Measurements from ENCODE around the gene HYDIN.
"Not testable (repeated sequence)": the region's sequence is repeated elsewhere in the genome, so short reads cannot be mapped to it uniquely, and the experiment has no call there.

HYDIN gene

DNA sequence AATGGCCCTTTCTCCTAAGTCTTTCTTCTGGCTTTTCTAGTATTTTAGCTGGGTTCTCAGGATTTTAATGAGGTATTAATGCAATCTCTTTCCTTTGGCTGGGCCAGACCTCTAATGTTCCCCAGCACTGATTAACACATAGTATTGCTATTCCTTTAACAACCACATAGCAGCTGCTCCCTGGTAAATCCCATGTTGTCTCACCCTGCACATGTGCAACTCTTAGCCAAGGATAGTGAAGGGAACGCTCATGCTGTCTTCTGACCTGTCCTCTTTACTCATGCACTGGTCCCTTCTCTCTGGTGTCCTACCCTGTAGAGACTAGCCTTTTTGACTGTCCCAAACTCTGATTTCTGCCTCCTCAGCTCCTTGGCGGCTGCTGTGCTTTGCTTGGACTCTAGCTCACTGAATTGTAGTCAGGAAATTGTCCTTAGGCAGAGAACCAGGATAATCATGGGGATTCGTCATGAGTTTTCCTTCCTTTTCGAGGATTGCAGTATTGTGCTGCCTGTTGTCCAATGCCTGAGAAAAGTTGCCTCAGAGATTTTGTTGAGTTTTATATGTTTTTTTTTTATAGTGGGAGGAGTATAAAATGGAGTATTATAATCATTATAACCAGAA lies 406.9 kb downstream of the HYDIN start:
- DNase-seq (ENCODE audit: low spot score), result not testable (repeated sequence)

DNA sequence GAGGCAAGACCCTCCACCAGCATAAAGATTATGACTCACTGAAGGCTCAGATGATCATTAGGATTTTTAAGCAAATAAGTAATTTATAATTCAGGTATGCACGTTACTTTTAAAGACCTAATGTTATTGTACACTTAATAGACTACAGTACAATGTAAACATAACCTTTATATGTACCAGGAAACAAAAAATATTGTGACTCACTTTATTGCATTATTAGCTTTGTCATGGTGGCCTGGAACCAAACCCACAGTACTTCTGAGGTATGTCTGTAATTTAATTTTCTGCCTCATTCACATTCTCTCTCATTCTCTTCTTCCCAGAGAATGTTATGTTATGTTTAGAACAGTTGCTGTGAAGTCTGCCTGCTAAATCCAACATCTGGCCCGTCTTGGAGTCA lies 407.8 kb downstream of the HYDIN start:
- not testable (repeated sequence) for DNase-seq (ENCODE audit: low spot score)

DNA sequence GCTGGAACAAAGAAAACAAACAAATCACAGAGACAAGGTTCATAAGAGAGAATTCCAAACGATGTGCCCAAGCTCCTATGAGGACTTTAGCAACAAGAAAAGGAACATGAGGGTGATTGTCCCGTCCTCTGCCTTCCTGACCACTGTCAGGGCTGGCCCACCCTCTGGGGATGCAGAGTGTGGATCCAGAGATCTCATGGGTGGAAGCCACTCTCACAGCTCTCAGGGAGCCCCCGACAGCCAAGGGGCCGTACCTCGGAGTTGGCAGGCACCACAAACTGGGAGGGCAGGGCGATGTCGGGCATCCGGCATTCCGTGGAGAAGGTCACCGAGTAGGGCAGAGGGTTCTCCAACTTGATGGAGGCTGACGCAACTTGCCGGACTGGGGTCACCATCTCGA lies 412.4 kb downstream of the HYDIN start:
- not testable (repeated sequence) for DNase-seq (ENCODE audit: low spot score)

DNA sequence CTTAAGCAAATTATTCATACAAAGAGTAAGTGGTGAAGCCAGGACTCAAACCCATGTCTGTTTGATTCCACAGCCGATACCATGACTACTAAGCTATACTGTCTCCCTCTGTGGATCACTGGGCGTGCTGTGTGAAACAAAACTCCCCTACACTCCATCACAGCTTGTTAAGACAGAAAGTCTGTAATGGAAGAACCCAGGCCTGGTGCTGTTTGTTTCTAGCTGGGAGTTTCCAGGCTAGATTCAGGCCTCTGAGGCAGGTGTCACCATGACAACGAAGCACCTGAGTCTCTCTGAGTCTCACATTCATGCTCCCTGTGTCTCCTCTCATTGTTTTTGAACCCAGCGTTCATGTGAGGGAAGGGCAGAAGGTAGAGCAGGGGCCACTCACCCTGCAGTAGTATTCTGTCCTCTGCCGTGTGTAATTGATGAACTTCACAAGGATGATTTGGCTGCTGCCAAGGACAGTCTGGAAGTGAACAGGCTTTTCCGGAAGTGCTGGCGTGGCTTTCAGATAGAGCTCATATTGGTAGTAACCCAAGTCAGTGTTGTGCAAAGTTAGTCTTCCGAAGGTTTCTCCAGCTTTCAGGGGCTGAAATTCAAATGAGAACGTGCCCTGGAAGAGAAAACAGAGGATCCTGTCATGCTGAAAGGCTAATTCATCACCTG lies 421.0 kb downstream of the HYDIN start:
- no peak for DNase-seq (ENCODE audit: low spot score)

DNA sequence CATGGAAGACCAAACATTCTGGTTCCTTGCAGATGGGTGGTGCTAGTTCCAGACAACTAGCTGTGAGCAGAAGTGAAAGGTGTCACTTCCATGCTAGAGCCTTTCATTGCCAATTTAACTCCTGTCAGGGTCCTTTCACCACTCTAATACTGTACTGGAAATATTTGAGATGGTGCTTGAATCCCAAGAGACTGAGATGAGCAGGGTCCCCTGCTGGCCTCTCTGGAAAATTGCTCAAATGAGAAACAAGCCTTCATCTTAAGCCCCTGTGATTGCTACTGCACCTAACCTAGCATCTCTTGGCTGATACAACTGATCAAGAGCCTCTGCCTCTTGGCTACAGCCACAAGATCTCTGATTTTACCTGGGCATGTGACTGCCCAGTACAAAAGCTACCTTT lies 422.2 kb downstream of the HYDIN start:
- DNase-seq (ENCODE audit: low spot score), result no peak

DNA sequence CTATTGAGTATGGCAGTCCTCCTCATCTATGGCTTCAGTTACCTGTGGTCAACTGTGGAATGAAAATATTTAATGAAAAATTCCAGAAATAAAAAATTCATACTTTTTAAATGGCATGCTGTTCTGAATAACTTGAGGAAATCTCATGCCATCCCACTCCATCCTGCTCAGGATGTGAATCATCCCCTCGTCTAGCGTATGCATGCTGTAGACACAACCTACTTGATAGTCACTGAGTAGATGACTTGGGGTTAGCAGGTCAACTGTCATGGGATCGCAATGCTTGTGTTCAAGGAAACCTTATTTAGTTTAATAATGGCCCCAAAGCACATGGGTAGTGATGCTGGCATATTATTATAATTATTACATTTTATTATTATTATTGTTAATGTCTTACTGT lies 424.7 kb downstream of the HYDIN start:
- DNase-seq (ENCODE audit: low spot score), result no peak

DNA sequence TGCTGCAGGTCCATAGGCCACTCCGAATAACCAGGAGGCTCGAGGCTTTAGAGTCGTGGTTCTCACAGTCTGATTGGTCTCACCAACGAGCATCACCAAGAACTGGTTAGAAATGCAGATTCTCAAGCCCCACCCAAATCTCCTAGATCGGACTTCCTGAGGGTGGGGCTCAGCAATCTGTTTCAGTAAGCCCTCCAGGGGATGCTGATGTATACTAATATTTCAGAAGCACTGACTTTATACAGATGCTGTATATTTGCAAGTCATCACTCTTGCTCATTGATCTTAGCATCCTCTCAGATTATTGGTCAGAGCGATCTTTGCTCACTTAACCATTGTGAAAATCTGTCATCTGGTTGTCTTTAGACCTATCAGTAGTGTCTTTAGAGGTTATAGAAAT lies 425.1 kb downstream of the HYDIN start:
- DNase-seq (ENCODE audit: low spot score), result no peak

DNA sequence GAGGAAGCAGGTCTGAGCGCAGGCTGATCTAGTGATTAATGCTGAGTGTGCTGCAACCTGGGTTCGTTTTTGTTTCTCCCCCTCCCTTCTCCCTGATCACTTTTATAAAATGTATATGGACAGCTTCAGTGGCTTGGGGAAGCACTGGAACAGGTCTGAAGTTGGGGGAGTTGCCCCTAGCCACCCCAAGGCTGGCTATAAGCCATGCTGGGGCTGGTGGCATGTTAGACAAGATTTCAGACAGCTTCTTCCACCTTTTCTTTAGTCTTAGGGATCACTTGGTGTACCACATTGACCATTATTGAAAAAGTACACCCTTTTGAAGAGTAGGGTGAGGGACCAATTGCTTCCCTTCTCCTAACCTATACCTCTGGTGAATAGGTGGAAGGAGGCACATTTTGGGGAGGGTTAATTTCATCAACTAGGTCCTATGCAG lies 425.8 kb downstream of the HYDIN start:
- no peak for DNase-seq (ENCODE audit: low spot score)

DNA sequence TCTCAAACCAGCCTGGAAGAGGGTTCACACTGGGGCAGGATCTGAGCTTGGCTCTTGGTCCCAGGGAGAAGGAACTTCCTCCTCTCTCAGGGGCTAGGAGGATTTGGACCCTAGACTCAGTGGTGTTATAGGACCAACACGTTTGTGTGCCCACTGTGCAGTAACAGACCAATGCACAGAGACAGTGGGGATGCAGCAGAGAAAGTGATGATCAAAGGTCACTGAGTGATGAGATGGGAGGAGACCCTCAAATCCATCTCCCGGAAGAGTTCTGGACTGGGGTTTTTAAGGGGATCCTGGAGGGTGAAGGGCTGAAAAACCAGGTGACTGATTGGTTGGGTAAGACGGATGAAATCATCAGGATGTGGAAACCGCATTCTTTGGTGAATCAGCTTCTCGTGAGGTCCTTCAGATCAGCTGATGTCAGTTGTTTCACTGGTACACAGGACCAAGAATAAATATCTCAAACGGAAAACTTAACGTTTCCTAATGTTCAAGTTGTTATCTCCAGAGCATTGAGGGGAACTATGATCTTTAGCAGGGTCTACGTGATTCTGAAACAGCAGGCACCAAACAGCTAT lies 426.3 kb downstream of the HYDIN start:
- no peak for DNase-seq (ENCODE audit: low spot score)

DNA sequence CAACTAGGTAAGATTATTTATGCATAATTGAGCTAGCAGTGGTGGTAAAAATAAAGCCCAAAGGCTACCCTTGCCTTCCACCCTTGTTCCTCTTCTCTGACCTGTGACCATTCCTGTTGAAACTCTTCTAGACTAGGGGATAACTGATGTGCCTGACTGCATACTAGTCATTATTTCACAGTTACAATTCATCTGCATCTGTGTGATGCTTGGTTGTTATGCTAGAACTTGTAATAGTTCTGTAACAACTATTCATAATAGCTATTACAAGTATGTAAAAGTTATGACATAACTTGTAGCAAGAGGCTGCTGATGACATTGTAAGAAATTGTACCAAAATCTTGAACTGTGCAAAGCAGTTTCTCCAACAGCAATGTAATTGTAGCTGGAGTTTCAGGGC lies 427.2 kb downstream of the HYDIN start:
- no peak for DNase-seq (ENCODE audit: low spot score)

DNA sequence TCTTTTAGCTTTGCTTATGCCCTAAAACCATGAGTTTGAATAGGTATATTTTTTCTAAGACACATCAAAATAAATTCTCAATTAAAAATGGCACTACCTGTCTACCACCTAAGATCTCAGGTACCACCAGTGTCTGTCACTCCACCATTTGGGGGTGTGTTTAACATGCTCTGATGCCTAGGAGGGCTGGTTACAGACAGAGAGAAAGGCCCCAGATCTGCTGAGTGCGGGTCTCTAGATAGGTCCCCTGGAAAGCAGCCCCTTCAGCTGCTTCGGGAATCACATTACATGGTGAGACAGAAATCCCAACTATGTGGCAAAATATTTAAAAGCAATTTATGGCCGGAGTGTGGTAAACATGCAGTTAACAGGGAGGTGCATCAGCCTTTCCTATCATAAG lies 428.9 kb downstream of the HYDIN start:
- DNase-seq (ENCODE audit: low spot score), result no peak

DNA sequence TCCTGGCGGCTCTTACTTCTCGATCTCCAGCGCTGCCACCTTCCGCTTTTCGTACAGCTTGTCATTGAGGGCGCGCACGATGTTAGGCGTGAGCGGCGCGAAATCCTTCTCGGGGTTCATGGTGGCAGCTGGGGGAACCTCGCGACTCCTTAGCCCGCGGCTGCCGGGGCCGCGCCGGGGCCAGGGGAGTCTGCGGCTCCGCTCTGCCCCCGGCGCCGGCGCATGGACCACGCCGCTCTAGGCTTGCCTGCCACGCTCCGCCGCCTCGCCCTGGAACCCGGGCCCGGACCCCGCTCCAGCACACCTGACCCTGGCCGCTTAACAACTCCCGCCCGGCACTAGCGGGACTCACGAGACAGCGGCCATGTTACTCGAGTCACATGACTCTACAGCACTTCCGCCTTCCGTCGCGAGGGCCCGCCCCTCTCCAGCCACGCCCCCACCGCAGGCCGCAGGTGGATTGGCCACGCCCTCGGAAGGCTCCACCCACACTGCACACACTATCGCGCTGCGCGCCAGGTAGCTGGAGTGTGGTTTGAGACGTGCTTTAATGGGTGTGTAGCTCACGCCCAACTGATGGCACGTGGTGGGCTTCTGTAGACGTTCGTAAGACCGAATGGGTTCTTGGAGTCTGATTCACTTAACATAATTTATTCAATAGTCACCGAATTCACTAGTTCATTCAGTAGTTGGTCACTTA lies 429.6 kb downstream of the HYDIN start, which contains the start of gene VAC14:
TSS of gene VAC14 (minus strand) at position 378 of the 700 bp plus-strand sequence. CDS start at position 120, 258 bp downstream.
- DNase-seq (ENCODE audit: low spot score), result peak; percentile 96

DNA sequence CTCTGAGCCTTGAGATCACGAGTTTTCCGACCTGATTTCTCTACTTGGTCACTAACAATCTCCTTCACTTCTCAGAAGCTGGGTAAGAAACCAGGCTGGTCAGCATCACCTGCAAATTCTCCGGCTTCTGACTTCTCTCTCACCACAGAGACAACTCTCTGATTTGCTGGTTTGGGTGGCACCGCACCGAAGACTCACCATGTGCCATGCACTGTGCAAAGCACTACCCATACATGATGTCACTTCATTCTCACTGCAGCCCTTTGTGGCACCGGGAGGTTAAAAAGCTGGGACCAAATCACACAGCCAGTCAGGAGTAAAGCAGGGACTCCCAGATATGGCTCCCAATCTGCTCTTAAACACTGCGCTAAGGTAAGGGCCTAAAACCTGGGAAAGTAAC lies 430.2 kb downstream of the HYDIN start:
- DNase-seq (ENCODE audit: low spot score), result peak; percentile 9

DNA sequence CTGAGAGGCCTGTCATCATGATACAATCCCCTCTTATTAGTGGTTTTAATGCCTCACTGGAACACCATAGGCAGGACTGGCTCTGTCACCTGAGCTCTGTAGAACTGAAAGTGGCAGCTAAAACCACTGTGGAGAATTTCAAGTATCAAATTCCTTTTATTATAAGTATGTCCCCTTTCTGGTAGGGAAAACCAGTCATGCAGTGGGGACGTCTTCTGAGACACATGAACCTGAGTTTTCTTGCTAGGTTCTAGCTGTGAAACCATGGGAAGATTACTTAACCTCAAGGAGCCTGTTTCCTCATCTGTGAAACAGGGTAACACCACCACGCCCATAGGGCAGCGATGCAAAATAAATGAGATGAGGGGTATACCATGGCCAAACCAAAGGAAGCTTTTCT lies 434.2 kb downstream of the HYDIN start:
- no peak for DNase-seq (ENCODE audit: low spot score)

DNA sequence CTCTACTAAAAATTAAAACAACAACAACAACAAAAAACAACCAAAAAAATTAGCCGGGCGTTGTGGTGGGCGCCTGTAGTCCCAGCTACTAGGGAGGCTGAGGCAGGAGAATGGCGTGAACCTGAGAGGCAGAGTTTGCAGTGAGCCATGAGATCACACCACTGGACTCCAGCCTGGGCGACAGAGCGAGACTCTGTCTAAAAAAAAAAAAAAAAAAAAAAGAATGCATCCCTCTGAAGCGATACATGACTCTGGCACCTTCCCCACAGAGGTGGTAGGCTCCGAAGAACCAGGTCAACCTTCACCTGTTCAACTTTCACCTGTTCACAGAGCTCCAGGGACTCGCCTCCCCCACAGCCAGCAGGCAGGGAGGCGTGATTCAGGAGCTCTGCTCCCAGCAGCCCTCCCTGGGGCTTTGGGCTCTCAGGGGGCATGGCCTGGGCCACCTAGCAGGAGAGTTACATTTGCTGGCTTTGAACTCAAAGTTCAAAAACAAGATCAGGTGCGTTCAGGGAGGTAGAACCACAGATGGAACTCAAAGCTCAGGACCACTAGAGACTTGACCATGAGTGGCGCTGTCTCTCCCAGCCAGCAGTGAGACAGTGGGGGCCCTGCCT lies 435.1 kb downstream of the HYDIN start:
- no peak for DNase-seq (ENCODE audit: low spot score)

DNA sequence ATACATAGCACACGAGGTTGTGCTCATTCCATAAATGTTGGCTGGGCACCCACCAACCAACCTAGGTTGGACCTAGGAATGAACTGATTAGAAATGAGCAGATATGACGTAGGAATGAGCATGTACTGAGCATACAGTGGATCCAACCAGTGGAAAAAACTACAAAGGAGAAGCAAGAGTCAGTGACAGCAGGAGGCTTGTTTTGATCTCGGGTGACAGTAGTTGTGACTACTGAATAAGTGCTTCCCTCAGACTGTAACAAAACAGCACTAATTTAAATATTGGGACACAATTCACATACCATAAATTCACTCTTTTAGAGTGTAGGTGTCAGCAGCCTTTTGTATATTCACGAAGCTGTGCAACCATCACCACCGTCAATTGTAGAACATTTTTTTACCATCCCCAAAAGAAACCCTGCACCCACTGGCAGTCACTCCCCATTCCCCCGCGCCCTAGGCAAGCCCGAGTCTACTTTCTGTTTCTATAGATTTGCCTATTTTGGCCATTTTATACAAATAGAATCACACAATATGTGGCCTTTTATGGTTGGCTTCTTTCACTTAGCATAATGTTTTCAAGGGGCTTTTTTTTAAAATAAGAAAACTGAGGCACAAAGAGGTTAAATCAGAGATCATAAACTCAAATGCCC lies 436.5 kb downstream of the HYDIN start:
- DNase-seq (ENCODE audit: low spot score), result no peak

DNA sequence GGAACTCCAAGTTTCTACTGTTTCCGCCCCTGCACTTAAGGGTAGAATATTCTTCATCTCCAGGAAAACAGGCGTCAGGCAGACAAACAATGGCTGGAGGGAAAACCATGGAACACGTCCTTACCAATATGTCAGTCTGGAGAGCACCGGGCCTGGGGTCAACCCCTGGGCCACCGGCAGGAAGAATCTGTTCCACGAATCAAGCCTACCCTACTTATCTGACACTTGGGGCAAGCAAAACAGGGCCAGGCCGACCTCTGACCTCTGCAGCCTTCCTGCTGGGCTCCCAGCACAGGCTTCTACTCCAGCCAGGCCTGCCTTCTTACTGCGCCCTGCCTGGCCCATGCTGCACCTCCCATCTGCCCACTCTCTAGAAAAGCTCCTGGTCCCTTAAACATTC lies 439.7 kb downstream of the HYDIN start:
- DNase-seq (ENCODE audit: low spot score), result no peak

DNA sequence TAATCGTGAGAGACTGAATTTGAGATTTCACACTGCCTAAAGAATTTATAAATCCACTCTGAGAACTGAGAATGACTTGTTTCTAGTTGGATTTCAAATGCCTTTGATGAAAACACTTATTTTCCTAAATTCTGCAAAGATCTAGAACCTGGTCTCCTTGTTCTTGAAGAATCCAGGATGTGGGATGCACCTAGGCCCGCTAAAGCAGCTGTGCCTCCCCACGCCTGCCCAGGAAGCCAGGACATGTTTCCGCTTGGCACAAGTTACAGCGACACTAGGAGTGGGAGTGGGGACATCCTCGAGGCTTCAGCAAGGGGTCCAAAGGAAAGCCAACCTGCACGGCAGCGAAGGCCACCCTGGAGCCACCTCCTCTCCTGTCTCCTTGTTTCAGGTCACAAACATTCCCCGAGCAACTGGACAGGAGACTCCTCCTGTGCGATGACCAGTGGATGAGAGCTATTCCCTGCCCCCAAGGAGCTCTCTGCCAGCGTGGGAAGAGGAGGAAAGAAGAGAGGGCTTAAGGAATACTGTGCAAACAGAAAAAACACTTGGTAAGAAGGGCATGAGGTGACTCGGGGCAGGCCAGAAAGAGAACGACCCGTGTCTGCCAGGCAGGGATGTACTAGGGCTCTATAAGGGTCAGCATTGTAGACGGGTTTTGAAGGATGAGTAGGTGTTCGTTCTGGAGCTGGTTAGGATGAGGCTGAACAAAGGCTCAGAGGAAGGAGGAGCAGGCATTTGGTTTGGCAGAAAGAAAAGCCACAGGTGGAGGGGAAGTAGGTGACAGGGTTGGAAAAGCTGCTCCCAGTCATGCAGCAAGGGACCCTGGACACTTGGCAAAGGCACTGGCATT lies 440.7 kb downstream of the HYDIN start:
- DNase-seq (ENCODE audit: low spot score), result no peak

DNA sequence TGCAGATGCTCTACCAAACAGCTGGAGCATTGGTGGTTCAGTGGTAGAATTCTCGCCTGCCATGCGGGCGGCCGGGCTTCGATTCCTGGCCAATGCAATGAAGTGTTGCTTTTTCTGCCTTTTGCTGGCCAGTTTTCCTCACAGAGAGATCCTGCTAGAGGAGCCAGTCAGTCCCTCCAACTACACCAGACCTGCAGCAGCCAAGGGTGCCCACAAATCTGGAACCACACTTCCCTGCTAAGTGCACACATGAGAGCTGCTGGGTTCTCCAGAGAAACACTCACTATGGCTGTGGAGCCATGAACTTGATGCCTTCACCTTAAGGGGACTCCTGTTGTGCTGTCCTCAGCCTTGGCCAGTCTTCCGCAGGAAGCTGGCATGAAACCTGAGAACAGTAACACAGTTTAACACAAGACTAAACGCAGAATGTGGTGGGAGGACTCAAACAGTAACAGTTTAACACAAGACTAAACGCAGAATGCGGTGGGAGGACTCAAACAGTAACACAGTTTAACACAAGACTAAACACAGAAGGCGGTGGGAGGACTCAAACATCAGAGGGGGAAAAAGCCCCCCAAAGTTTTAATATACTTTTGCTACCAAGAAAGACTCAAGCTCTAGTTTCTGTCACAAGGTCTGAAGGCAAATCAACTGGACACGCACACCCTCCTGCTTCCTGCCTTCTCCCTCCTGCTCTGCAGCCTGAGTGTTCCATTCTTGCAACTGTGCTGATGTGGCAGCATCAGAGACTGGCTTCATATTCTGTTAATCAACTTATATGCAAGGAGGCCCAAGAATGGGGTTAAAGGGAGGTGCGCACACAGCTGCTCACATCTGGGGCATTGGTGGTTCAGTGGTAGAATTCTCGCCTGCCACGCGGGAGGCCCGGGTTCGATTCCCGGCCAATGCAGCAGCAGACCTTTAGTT lies 441.6 kb downstream of the HYDIN start:
- no peak for DNase-seq (ENCODE audit: low spot score)
